Right kidney (tissue), 1 donor: ENCODE results near the gene SLC27A1.
"Not testable (repeated sequence)": the region's sequence is repeated elsewhere in the genome, so short reads cannot be mapped to it uniquely, and the experiment has no call there.

Experiments
- DNase-seq: peaks from one replicate; pipeline ENCODE4 v3.0.0-alpha.2; 2016

SLC27A1 gene

GRCh38 chr19:17455308-17456123, 14.8 kb upstream of the SLC27A1 start:
- peak; percentile 46 for DNase-seq

GRCh38 chr19:17456127-17456526, 14.2 kb upstream of the SLC27A1 start:
- DNase-seq: no peak

DNA sequence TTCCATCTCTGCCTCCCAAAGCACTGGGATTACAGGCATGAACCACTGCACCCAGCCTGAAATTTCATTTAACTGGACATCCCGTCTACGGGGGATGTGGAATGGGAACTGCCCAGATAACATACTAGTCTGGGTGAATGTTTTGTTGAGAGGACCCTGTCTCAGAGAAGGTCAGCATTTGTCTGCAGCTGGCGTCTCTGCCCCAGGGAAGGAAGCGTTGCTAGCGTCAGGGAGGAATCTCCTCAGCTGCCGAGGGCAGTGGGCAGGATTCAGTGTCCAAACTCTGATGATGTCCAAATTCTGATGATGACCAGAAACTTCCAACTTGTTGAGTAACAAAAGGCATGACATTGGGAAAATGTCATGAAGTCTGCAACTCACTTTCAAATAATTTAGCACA, 12.7 kb upstream of the SLC27A1 start:
- DNase-seq: no peak

DNA sequence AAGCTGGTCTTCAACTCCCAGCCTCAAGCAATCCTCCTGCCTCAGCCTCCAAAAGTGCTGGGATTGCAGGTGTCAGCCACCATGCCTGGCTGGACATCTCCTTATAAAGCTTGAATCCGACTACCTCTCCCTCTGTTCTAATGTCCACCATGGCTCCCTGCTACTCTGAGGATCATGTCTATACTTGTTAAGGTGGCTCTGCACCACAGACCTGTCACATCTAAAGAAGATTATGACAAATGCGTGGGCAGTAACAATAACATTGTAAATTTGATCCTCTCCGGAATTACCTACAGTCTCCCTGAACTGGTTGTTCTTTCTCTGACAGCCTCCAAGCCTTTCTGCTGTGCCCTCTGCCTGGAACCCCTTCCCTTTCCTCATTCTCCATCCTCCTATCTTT, 11.4 kb upstream of the SLC27A1 start:
- DNase-seq: no peak

DNA sequence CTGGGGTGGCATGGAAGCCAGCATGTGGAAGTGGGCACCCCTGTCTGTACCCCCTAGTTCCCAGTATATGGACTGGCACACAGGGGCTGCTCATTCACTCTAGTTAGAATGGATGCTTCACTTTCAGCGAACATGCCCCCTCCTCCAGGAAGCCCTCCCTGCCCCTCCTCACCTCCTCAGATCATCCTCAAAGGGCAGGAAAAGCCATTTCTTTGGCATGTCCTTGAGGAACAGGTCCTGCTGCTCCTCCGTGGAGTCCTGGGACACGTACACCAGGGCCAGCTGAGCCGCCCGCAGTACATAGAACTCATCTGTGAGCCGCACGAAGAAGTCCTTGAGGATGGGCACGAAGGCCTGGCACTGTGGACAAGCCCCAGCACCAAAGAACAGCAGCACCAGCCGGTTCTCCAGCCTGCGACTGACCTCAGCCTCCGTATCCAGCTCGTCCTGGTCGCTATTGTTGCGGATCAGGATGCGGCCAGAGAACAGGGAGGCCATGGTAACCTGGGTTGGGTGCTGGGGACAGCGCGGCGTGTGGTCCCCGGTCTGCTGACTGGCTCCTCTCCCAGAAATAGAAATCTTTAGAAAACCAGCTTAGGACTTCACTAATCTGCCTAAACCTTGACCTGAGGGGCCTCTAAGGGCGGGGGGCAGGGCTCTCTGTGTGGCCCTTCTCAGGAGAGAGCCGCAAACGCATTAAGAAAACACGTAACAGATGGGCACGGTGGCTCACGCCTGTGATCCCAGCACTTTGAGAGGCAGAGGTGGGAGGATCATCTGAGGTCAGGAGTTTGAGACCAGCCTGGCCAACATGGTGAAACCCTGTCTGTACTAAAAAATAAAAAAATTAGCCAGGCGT, 9.7 kb upstream of the SLC27A1 start, which contains the start of gene NXNL1:
Gene NXNL1 (minus strand): TSS at position 555 of the 859 bp plus-strand sequence. CDS start 57 bp downstream, at position 498.
- DNase-seq: no peak

- DNase-seq: no peak
Observed at GRCh38 chr19:17466487-17466850, 3.9 kb upstream of the SLC27A1 start.

DNA sequence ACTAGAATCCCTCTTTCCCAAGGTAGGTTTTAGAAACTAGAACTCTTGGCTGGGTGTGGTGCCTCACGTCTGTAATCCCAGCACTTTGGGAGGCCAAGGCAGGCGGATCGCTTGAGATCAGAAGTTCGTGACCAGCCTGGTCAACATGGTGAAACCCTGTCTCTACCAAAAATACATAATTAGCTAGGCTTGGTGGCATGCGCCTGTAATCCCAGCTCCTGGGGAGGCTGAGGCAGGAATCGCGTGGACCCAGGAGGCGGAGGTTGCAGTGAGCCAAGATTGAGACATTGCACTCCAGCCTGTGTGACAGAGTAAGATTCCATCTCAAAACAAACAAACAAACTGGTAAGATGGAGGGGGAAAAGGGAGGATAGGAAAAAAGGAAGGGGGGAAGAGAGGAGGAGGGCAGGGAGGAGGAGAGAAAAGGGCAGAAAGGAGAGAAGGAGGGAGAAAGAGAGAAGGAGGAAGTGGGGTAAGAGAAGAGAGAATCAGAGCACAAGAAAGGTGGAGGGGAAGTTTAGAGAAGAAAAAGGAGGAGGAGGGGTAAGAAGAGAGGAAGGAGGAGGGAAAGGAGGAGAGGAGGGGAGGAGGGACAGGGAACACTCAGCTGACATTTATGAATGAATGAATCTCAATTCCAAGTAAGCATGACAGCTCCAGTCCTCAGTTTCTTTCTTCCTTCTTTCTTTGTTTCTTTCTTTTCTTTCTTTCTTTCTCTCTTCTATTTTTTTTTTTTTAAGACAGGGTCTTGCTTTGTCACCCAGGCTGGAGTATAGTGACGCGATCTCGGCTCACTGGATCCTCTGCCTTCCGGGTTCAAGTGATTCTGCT, 2.6 kb upstream of the SLC27A1 start:
- no peak for DNase-seq

- DNase-seq: no peak
Observed at GRCh38 chr19:17468302-17469091, 1.8 kb upstream of the SLC27A1 start.

- no peak for DNase-seq
Observed at GRCh38 chr19:17469092-17469480, 1.2 kb upstream of the SLC27A1 start.

- DNase-seq: peak; percentile 93
Observed at GRCh38 chr19:17469481-17470067, 750 bp upstream of the SLC27A1 start.

- DNase-seq: no peak
Observed at GRCh38 chr19:17471410-17472125, 1.2 kb downstream of the SLC27A1 start.

DNA sequence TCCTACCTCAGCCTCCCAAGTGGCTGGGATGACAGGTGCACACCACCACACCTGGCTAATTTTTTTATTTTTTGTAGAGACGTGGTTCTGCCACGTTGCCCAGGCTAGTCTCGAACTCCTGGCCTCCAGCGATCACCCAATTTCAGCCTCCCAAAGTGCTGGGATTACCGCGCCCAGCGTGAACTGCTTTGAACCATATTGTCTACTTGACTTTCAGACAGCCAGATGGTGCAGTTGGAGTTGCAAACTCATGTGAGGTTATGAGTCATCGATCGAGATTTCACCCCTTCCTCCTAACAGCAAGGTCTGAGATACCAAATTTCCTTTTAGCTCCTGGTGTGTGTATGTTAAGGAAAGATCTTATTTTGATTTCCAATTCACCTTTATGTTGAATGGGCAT, 2.7 kb downstream of the SLC27A1 start:
- DNase-seq: no peak

GRCh38 chr19:17475011-17475540, 4.8 kb downstream of the SLC27A1 start:
- DNase-seq: not testable (repeated sequence)

DNA sequence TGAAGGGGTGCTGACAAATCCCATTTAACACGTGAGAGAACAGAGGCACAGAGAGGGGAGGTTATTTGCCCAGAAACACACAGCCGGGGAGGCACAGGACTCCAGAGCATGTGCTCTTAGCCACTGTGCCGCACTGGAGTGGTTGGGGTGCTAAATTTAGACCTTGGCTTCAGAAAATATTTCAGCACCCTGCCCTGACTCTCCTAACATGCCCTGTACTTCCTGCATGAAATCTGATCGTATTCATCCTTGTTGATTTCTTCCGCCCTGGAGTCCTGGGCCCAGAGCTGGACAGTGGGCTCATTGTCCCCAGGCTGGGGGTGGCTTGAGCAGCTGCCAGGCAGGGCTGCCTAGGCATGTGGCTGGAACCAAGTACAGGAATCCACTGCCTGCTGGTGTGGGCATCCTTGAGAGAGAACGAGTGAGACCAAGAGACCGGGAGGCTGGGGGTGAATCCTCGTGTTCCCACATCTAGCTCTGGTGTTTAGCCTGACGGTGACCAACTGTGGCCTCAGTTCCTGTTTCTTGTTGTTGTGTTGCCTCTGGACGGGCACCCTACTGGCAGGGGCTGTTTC, 5.3 kb downstream of the SLC27A1 start:
- DNase-seq: no peak

DNA sequence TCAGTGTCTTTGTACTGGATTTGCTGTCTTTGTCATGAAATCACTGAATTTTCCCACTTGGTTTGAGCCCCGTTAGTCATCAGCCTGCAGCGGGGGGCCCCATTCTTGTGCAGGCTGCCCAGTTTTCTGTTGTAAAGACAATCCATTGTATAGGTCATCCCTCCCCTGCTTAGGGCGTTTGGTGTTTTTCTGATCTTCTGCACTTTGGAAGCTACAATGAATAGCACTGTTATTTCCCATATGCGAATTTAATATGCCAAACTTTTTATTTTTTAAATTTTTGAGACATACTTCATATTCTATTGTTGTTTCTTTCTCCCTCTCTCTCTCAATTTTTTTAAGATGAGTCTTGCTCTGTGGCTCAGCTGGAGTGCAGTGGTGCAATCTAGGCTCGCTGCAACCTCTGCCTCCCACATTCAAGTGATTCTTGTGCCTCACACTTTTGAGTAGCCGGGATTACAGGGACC, 9.0 kb downstream of the SLC27A1 start:
- no peak for DNase-seq

- DNase-seq: no peak
Observed at GRCh38 chr19:17481986-17482385, 11.7 kb downstream of the SLC27A1 start.

GRCh38 chr19:17482877-17483604, 12.7 kb downstream of the SLC27A1 start:
- DNase-seq: no peak

- DNase-seq: no peak
Observed at GRCh38 chr19:17483605-17484002, 13.3 kb downstream of the SLC27A1 start.
